Activated naive CD8-positive, alpha-beta T cell treated with anti-CD3 and anti-CD28 coated beads for 36 hours (primary cell): Measurements from ENCODE around the gene NUDT3. TPM values are rescaled to one million over a fixed set of nuclear protein-coding genes. Genes with fewer than 3 reads are reported as not detected.

Source experiments
- DNase-seq: peaks from one replicate; pipeline ENCODE4 v3.0.0; 2021
- H3K27ac Mint-ChIP-seq: one replicate; pipeline ENCODE4 v1.8.0; 2022; ENCODE audit warnings: mild to moderate bottlenecking, moderate library complexity, mixed read lengths
- H3K27me3 Mint-ChIP-seq: one replicate; pipeline ENCODE4 v1.8.0; 2022; ENCODE audit warnings: mild to moderate bottlenecking, mixed read lengths
- H3K36me3 Mint-ChIP-seq: one replicate; pipeline ENCODE4 v1.8.0; 2021; ENCODE audit warnings: mild to moderate bottlenecking, mixed read lengths
- H3K4me1 Mint-ChIP-seq: one replicate; pipeline ENCODE4 v1.8.0; 2021; ENCODE audit warnings: mixed read lengths
- H3K4me3 Mint-ChIP-seq: one replicate; pipeline ENCODE4 v1.8.0; 2022; ENCODE audit warnings: mild to moderate bottlenecking, moderate library complexity, mixed read lengths
- H3K9me3 Mint-ChIP-seq: one replicate; pipeline ENCODE4 v1.8.0; 2022; ENCODE audit warnings: mixed read lengths
- total RNA-seq, 2 experiments: library from RNA; stranded (reverse); gene quantifications; one replicate each; pipeline ENCODE4 v1.2.3, GENCODE V29; 2021

The NUDT3 gene
- total RNA-seq, 2 experiments from 2014 or later = 18.1 to 18.3 TPM

- peak overlapping the region; percentile 94 for H3K4me3 Mint-ChIP-seq
- H3K27me3 Mint-ChIP-seq = peaks cover 4% of the 10 kb centered on the region
- peaks cover 63% of the 10 kb centered on the region for H3K4me1 Mint-ChIP-seq
- no peaks in the 10 kb centered on the region for H3K9me3 Mint-ChIP-seq
- peaks cover 50% of the 10 kb centered on the region for H3K36me3 Mint-ChIP-seq
- DNase-seq = no peak
- peak overlapping the region; percentile 96 for H3K27ac Mint-ChIP-seq
Measured at GRCh38 chr6:34238585-34239499, 153.6 kb downstream of the NUDT3 start.

- Mint-ChIP-seq H3K27ac (peak overlapping the region; percentile 96), H3K4me3 (peak overlapping the region; percentile 94), H3K4me1 (peaks cover 54% of the 10 kb centered on the region), H3K27me3 (peaks cover 4% of the 10 kb centered on the region), H3K9me3 (no peaks in the 10 kb centered on the region), H3K36me3 (peaks cover 43% of the 10 kb centered on the region)
- DNase-seq = peak; percentile 86
Measured at GRCh38 chr6:34237722-34238584, 154.5 kb downstream of the NUDT3 start.

GRCh38 chr6:34237316-34237721 lies 155.2 kb downstream of the NUDT3 start:
- Mint-ChIP-seq H3K4me3 (peak overlapping the region; percentile 89), H3K27me3 (peaks cover 4% of the 10 kb centered on the region), H3K4me1 (peaks cover 48% of the 10 kb centered on the region), H3K36me3 (peaks cover 37% of the 10 kb centered on the region), H3K9me3 (no peaks in the 10 kb centered on the region), H3K27ac (no peak overlapping the region)
- peak; percentile 50 for DNase-seq

- H3K4me3 Mint-ChIP-seq = peak within 1 kb of the TSS; percentile 89
- peaks cover 41% of the 10 kb centered on the region for H3K4me1 Mint-ChIP-seq
- peak; percentile 90 for DNase-seq
- H3K9me3 Mint-ChIP-seq = no peaks in the 10 kb centered on the region
- H3K27ac Mint-ChIP-seq = peak within 1 kb of the TSS; percentile 97
- peaks cover 30% of the 10 kb centered on the region for H3K36me3 Mint-ChIP-seq
- H3K27me3 Mint-ChIP-seq = peaks cover 4% of the 10 kb centered on the region
Measured at GRCh38 chr6:34236443-34237315, 155.8 kb downstream of the NUDT3 start, which contains the start of gene HMGA1. TSS of gene HMGA1 (plus strand) at chr6:34236873. CDS start at chr6:34240781, 3,908 bp downstream.

GRCh38 chr6:34236131-34236442 lies 156.4 kb downstream of the NUDT3 start:
- peak overlapping the region; percentile 97 for H3K27ac Mint-ChIP-seq
- H3K36me3 Mint-ChIP-seq = peaks cover 24% of the 10 kb centered on the region
- peaks cover 4% of the 10 kb centered on the region for H3K27me3 Mint-ChIP-seq
- peak overlapping the region; percentile 87 for H3K4me3 Mint-ChIP-seq
- peak; percentile 55 for DNase-seq
- no peaks in the 10 kb centered on the region for H3K9me3 Mint-ChIP-seq
- peaks cover 35% of the 10 kb centered on the region for H3K4me1 Mint-ChIP-seq

GRCh38 chr6:34235307-34236130 lies 156.9 kb downstream of the NUDT3 start:
- Mint-ChIP-seq H3K36me3 (peaks cover 21% of the 10 kb centered on the region), H3K4me1 (peaks cover 30% of the 10 kb centered on the region), H3K9me3 (no peaks in the 10 kb centered on the region), H3K27me3 (peaks cover 4% of the 10 kb centered on the region), H3K4me3 (peak overlapping the region; percentile 87), H3K27ac (peak overlapping the region; percentile 97)
- DNase-seq = peak; percentile 76

GRCh38 chr6:34234667-34235306 lies 157.7 kb downstream of the NUDT3 start:
- Mint-ChIP-seq H3K36me3 (peaks cover 17% of the 10 kb centered on the region), H3K4me1 (peaks cover 23% of the 10 kb centered on the region), H3K9me3 (no peaks in the 10 kb centered on the region), H3K4me3 (no peak overlapping the region), H3K27ac (no peak overlapping the region), H3K27me3 (peaks cover 4% of the 10 kb centered on the region)
- no peak for DNase-seq

- Mint-ChIP-seq H3K4me3 (peak overlapping the region; percentile 19), H3K4me1 (peaks cover 20% of the 10 kb centered on the region), H3K27me3 (peaks cover 4% of the 10 kb centered on the region), H3K9me3 (no peaks in the 10 kb centered on the region), H3K36me3 (peaks cover 11% of the 10 kb centered on the region), H3K27ac (no peak overlapping the region)
- no peak for DNase-seq
Measured at GRCh38 chr6:34233867-34234266, 158.6 kb downstream of the NUDT3 start.

- Mint-ChIP-seq H3K27ac (no peak overlapping the region), H3K36me3 (peaks cover 2% of the 10 kb centered on the region), H3K4me1 (peaks cover 18% of the 10 kb centered on the region), H3K4me3 (no peak overlapping the region), H3K27me3 (peaks cover 4% of the 10 kb centered on the region), H3K9me3 (no peaks in the 10 kb centered on the region)
- DNase-seq = no peak
Measured at GRCh38 chr6:34232901-34233300, 159.6 kb downstream of the NUDT3 start.

GRCh38 chr6:34231566-34232336 lies 160.7 kb downstream of the NUDT3 start:
- peaks cover 1% of the 10 kb centered on the region for H3K36me3 Mint-ChIP-seq

GRCh38 chr6:34230653-34231371 lies 161.7 kb downstream of the NUDT3 start:
- peaks cover under 1% of the 10 kb centered on the region for H3K27me3 Mint-ChIP-seq
- no peak overlapping the region for H3K4me3 Mint-ChIP-seq
- no peaks in the 10 kb centered on the region for H3K36me3 Mint-ChIP-seq
- no peak overlapping the region for H3K27ac Mint-ChIP-seq
- H3K4me1 Mint-ChIP-seq = peaks cover 26% of the 10 kb centered on the region
- no peaks in the 10 kb centered on the region for H3K9me3 Mint-ChIP-seq
- no peak for DNase-seq

More at GRCh38 chr6:34231566-34232336, 160.7 kb downstream of the NUDT3 start:
- Mint-ChIP-seq H3K4me1 (peaks cover 29% of the 10 kb centered on the region), H3K27me3 (peaks cover 4% of the 10 kb centered on the region), H3K4me3 (no peak overlapping the region), H3K9me3 (no peaks in the 10 kb centered on the region), H3K27ac (peak overlapping the region; percentile 44)
- DNase-seq = no peak

- H3K4me1 Mint-ChIP-seq = peaks cover 26% of the 10 kb centered on the region
- no peak overlapping the region for H3K27ac Mint-ChIP-seq
- H3K9me3 Mint-ChIP-seq = no peaks in the 10 kb centered on the region
- no peak overlapping the region for H3K4me3 Mint-ChIP-seq
- no peak for DNase-seq
- H3K36me3 Mint-ChIP-seq = no peaks in the 10 kb centered on the region
- no peaks in the 10 kb centered on the region for H3K27me3 Mint-ChIP-seq
Measured at GRCh38 chr6:34229877-34230276, 162.6 kb downstream of the NUDT3 start.
